Esophagus (tissue), 2 donors: ENCODE data around the gene KDM5B. TPM values are rescaled to one million over a fixed set of nuclear protein-coding genes. Genes with fewer than 3 reads are reported as not detected.

Experiments
- H3K27ac ChIP-seq, 2 donors: one replicate each; pipeline ENCODE4 v1.5.1; 2013; ENCODE audit warnings: low read depth in 2 of 2, mild to moderate bottlenecking in 2 of 2, inconsistent platforms in 1 of 2, low read length in 1 of 2, moderate library complexity in 1 of 2
- H3K27me3 ChIP-seq, 2 donors: one replicate each; pipeline ENCODE4 v1.6.1; 2013; ENCODE audit warnings: low read length in 2 of 2, control low read depth in 1 of 2, mild to moderate bottlenecking in 1 of 2; ENCODE audit not compliant: insufficient read depth in 2 of 2, control insufficient read depth in 1 of 2
- H3K36me3 ChIP-seq, 2 donors: one replicate each; pipeline ENCODE4 v1.6.1; 2013; ENCODE audit warnings: low read length in 1 of 2; ENCODE audit not compliant: control insufficient read depth in 2 of 2, insufficient read depth in 2 of 2
- H3K4me1 ChIP-seq, 2 donors: one replicate each; pipeline ENCODE4 v1.6.1; 2013; ENCODE audit warnings: low read length in 1 of 2; ENCODE audit not compliant: control insufficient read depth in 2 of 2, insufficient read depth in 2 of 2
- H3K4me3 ChIP-seq, 2 donors: one replicate each; pipeline ENCODE4 v1.5.1; 2013; ENCODE audit warnings: low read length in 2 of 2, mild to moderate bottlenecking in 2 of 2, low read depth in 1 of 2, moderate library complexity in 1 of 2
- H3K9me3 ChIP-seq, 2 donors: one replicate each; pipeline ENCODE4 v1.6.1; 2013; ENCODE audit warnings: mild to moderate bottlenecking in 2 of 2, low read depth in 1 of 2, low read length in 1 of 2, moderate library complexity in 1 of 2; ENCODE audit not compliant: control insufficient read depth in 2 of 2, insufficient read depth in 1 of 2
- WGBS, 2 donors: extraction: QIAGEN DNeasy Blood & Tissue Kit; methylation state at CpG; one replicate each; pipeline ENCODE4 v1.1.7; 2013; 5-methylcytosine and 5-hydroxymethylcytosine counted together
- polyA plus RNA-seq, 2 donors: library from polyadenylated mRNA; stranded (reverse); fragments of 200-250 nt; gene quantifications; one replicate each; pipeline ENCODE4 v1.2.3, GENCODE V29; 2013
- donor health status: healthy with polysubstance abuse.
- donor health status: Bipolar disorder and iron deficiency.

The KDM5B gene
- polyA plus RNA-seq: 10 to 100 TPM; 18.1 to 20.9 TPM

DNA sequence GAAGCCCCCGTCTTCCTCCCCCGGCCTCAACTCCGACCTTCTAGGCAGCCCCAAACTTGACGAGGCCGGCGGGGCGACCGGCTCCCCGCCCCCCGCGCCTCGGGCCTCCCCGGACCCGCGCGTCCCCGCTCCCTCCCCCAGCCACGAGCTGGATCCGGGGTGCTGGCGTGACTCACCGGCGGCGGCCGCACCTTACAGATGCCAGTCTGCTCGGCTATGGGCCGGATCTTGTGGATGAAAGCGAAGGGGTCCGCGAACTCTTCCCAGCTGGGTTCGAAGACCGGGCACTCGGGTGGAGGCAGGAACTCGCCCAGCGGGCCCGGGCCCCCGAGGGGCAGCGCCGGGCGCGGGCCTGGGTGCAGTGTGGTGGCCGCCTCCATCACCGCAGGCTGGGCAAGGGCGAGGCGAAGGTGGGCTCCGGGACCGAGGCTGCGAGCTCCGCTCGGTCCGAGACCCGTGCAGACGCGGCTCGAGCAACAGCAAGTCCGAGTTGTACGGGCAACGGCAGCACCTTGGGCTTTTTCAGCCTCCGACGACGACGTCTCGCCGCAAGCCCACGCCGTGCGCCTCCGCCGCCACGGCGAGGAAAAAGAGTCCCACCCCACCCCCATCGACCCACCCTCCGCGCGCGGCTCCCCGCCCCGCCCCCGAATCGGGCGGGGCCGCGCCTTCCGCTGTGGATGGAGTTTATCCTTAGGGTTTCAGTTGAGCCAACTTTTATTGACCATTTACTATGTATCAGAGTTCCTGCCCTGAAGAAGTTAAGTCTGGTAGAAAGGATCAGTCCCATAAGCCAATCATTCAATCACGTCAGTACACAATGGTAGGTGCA, at the start of gene KDM5B:
Gene KDM5B (minus strand): TSS at position 496 of the 832 bp plus-strand sequence. CDS start 116 bp downstream, at position 380.
- WGBS, 2 donors: 1% methylated on average over 82 to 84 of the region's 84 CpGs
- Histone ChIP-seq H3K27ac (peak within 1 kb of the TSS; percentile 86 to 90), H3K9me3 (no peaks in the 10 kb centered on the region), H3K4me1 (peaks cover 4 to 14% of the 10 kb centered on the region in 2 donors), H3K4me3 (peak within 1 kb of the TSS; percentile 69 to 93), H3K27me3 (no peaks in the 10 kb centered on the region), H3K36me3 (no peaks in the 10 kb centered on the region)

DNA sequence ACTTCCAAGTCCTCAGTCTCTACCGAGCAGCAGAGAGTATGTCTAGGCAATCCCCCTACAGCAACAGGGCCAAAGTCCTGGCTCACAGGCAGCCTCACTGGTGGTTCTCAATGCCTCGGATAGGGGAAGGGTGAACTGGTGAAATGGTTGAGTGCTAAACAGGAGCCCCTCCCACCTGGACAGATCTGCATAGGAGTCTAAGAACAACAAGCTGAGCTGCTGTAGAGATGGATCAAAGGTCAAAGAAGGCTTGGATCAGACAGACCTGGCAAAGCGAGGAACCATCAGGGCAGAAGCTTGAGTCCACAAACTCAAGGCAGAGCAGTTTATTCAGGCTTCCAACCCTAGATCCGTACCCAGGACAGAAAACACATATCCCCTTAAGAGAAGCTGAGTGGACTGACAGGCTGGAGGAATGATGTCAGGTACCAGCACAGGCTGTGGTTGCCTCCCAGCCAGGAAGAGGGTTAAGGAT, 49.0 kb upstream of the KDM5B start:
- H3K4me3 ChIP-seq: no peak overlapping the region
- H3K27ac ChIP-seq: no peak overlapping the region
- H3K4me1 ChIP-seq: peaks cover 2 to 5% of the 10 kb centered on the region in 2 donors
- WGBS, 2 donors: 59 to 67% methylated on average over 4 of the region's 4 CpGs
- no peaks in the 10 kb centered on the region for H3K36me3 ChIP-seq
- H3K27me3 ChIP-seq: no peaks in the 10 kb centered on the region
- H3K9me3 ChIP-seq: no peaks in the 10 kb centered on the region

DNA sequence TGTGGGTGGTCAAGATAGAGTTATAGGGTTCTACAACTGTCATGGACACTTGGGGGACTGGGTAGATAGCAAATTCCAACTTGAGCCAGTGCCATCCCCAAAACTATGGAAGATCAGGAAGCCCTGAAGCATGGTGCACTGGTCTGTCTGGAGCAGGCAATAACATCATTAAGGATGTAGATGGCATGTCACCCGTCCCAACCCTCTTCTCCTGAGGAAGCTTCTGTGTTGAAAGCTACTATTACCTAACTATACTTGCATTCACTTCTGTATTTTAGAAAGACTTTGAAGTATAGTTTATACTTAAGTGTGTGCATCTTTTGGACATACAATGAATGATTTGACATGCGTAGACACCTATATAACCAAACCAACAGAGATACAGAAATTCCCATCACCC, 47.8 kb upstream of the KDM5B start:
- Histone ChIP-seq H3K27me3 (no peaks in the 10 kb centered on the region), H3K9me3 (no peaks in the 10 kb centered on the region)
- 89 to 96% methylated on average over 2 of the region's 2 CpGs for WGBS, 2 donors

DNA sequence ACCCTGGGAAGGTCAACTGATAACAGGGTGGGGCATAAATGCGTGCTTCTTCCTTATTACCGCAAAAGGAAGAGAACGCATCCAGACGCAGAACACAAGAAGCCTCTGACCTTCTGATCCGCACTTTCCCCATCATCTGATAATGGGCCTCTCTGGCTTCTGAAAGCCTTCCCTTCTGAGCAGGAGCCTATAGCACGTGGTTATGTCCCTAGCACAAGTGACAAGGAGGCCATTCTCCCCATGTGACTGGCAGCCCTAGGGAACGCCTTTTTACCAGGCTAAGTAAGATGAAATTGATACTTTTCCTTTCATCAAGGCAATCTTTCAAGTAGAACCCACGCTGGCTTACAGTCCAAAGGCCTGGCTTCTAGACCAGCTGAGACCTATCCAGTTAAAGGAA, 46.6 kb upstream of the KDM5B start:
- Histone ChIP-seq H3K27ac (no peak overlapping the region), H3K4me3 (no peak overlapping the region), H3K36me3 (no peaks in the 10 kb centered on the region), H3K9me3 (no peaks in the 10 kb centered on the region), H3K4me1 (peaks cover 0 to 3% of the 10 kb centered on the region in 2 donors), H3K27me3 (no peaks in the 10 kb centered on the region)
- 88 to 92% methylated on average over 8 of the region's 8 CpGs for WGBS, 2 donors

More for the DNA sequence above, 47.8 kb upstream of the KDM5B start:
- Histone ChIP-seq H3K27ac (no peak overlapping the region), H3K4me1 (peaks cover 0 to 5% of the 10 kb centered on the region in 2 donors), H3K4me3 (no peak overlapping the region), H3K36me3 (no peaks in the 10 kb centered on the region)

DNA sequence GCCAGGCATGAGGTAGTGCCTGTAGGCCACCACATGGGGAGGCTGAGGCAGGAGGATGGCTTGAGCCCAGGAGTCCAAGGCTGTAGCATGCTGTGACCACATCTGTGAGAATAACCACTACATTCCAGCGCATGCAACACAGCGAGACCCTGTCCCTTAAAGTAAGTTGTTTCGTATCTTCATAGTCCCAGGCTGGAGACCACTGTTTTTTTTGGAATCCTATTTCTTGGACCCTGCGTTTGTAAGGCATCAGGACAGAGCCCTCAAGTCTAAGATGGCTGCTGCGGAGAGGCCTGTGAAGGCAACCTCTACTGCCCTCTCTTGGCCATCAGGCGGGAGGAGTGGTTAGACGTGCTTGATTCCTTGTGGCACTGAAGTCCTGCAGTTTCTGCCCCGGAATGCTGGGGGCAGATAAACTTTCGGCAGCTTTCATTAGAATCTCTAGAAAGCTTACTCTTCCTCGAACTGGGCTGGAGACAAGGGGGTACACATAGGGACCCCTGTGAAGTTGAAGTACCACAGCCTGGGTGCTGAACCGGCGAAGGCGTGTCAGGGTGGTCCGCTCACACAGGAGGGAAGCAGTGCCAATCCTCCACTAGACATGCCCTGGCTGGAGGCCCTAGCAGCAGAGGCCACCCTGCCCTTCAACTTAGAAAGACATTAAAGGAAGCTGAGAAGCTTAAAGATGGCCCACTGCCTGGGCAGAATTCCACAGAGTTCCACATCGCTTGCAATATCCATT, 44.1 kb upstream of the KDM5B start:
- WGBS, 2 donors: 69 to 70% methylated on average over 15 of the region's 15 CpGs
- H3K27me3 ChIP-seq: no peaks in the 10 kb centered on the region
- H3K27ac ChIP-seq: no peak overlapping the region
- no peaks in the 10 kb centered on the region for H3K9me3 ChIP-seq
- H3K4me1 ChIP-seq: no peaks in the 10 kb centered on the region
- no peaks in the 10 kb centered on the region for H3K36me3 ChIP-seq
- no peak overlapping the region for H3K4me3 ChIP-seq

DNA sequence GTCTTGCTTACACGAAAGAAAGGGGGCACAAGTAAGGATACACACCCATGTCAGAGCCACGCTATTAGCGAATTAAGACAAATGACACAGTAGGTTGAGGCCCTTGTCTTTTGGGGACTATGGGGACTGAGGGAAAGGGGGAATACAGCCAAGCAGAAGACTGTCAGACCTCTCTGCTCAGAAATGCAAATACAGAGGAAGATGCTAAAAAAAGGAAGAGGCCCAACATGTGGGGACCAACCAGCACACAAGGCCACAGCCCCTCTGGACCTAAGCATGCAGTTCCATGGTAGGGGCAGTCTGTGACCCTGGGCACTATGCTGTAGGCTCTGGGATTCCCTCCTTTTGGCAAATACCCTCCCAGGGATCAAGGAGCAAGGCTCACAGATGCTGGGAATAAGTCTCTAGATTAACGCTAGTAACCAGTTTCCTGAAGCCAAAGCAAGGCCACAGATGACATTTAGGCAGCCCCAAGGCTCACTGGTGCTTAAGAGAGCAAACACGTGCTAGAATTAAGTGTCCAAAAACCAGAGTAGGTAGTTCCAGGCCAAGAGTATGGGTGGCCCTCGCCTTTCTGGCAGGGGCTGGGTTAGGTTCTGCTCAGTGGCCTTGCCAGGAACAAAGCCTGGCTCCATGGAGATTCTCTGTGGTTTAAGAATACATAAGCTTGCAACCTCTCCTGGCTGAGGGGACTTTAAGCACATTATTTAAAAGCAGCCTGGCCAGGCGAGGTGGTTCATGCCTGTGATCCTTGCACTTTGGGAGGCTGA, 42.6 kb upstream of the KDM5B start:
- 74 to 78% methylated on average over 7 of the region's 7 CpGs for WGBS, 2 donors
- H3K36me3 ChIP-seq: no peaks in the 10 kb centered on the region
- H3K27me3 ChIP-seq: no peaks in the 10 kb centered on the region
- no peak overlapping the region for H3K27ac ChIP-seq
- H3K4me1 ChIP-seq: no peaks in the 10 kb centered on the region
- H3K4me3 ChIP-seq: no peak overlapping the region
- no peaks in the 10 kb centered on the region for H3K9me3 ChIP-seq

DNA sequence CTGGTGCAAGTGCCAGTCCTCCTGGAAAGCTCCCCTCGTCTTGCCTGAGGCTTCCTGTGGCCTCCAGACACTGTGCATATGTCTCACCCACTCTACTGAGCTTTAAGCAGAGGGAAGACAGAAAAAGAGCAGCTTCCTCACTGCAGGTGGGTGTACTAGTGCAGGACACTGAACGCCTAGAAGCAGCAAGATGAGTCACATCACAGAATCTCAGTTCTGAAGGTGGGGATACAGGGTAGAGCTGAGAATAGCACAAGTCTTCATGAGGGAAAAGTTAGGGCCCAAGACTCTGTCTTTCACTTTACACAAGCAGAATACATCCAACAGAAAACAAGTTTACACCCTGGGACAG, 39.9 kb upstream of the KDM5B start:
- Histone ChIP-seq H3K36me3 (no peaks in the 10 kb centered on the region), H3K27ac (no peak overlapping the region), H3K27me3 (no peaks in the 10 kb centered on the region), H3K4me1 (no peaks in the 10 kb centered on the region), H3K4me3 (no peak overlapping the region), H3K9me3 (no peaks in the 10 kb centered on the region)
- 46 to 51% methylated on average over 2 of the region's 2 CpGs for WGBS, 2 donors

DNA sequence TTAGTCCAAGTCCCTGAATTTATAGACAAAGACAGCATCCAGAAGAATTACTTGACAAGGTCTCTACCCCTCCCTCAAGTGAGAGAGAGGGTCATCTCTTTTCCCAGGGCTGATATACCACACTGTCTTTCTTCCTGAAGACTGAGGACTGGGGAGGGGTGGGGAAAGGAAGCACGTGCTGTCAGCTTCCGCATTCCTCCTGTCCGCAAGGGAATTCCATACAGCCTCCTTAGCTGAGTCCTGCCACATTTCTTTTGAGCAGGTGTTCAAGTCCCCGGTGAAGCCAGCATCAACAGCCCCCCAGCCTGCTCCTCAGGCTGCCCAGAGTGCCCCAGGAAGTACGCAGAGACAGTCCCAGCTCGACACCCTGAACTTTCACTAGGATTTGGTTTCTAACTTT, 36.7 kb upstream of the KDM5B start:
- Histone ChIP-seq H3K9me3 (no peaks in the 10 kb centered on the region), H3K27me3 (no peaks in the 10 kb centered on the region), H3K27ac (no peak overlapping the region), H3K4me3 (no peak overlapping the region), H3K4me1 (no peaks in the 10 kb centered on the region), H3K36me3 (no peaks in the 10 kb centered on the region)
- 73 to 78% methylated on average over 6 of the region's 6 CpGs for WGBS, 2 donors

DNA sequence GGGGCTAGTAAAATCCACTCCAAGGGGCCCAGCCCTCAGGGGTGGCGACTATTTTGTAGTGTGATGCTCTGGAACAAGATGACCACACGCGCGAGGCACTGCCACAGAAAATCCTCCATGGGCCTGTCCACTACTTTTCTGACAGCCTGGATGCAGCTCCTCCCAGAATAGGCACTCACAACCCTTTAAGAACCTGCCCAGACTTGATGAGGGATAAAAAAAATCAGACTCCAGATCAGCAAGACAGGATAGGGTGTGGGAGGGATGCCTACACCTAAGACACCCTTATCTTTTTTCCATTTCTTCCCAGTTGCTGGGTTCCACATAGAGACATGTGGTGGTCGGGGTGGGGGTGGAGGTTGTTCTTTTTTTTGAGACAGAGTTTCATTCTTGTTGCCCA, 36.0 kb upstream of the KDM5B start:
- Histone ChIP-seq H3K27me3 (no peaks in the 10 kb centered on the region), H3K4me1 (no peaks in the 10 kb centered on the region), H3K4me3 (no peak overlapping the region), H3K9me3 (no peaks in the 10 kb centered on the region), H3K27ac (no peak overlapping the region), H3K36me3 (no peaks in the 10 kb centered on the region)
- WGBS, 2 donors: 75% methylated on average over 5 of the region's 5 CpGs
